Naive thymus-derived CD4-positive, alpha-beta T cell (primary cell): ENCODE data around the gene CKB. TPM values are rescaled to one million over a fixed set of nuclear protein-coding genes. Genes with fewer than 3 reads are reported as not detected.

Experiments
- ATAC-seq: fragments of 150-1000 bp; cut with Tn5 transposase; 2 replicates; pipeline ENCODE4 v1.10.0; 2021; ENCODE audit warnings: mild to moderate bottlenecking, moderate library complexity
- CTCF ChIA-PET: fragments of 350-600 bp; sonication (Branson Sonifier 250); formaldehyde crosslinking; loops from one replicate; lab custom pipeline; 2021; ENCODE audit warnings: antibody characterized with exemption; lab: Charles Lee
- POLR2A ChIA-PET: fragments of 350-600 bp; sonication (Branson Sonifier 250); formaldehyde crosslinking; loops from one replicate; lab custom pipeline; 2021; ENCODE audit warnings: antibody characterized with exemption, inconsistent platforms; lab: Charles Lee
- DNase-seq, 9 donors: peaks; one replicate each; pipeline versions ENCODE4 v3.0.0 to v3.0.0-alpha.2; 2020 to 2022; ENCODE audit warnings: mixed read lengths in 1 of 9
- H3K27ac ChIP-seq: one replicate; pipeline ENCODE4 v1.7.0; 2013; ENCODE audit warnings: mild to moderate bottlenecking, low read depth, low read length, moderate library complexity
- H3K27me3 ChIP-seq, 2 donors: one replicate each; pipeline ENCODE4 v1.7.0; 2013; ENCODE audit warnings: low read length in 2 of 2, mild to moderate bottlenecking in 2 of 2, moderate library complexity in 2 of 2; ENCODE audit not compliant: control insufficient read depth in 2 of 2, insufficient read depth in 2 of 2
- H3K36me3 ChIP-seq, 3 experiments: 1 replicate in 2 of 3; 2 replicates in 1 of 3; pipeline ENCODE4 v1.7.0; 2013; ENCODE audit warnings: low read length in 3 of 3, mild to moderate bottlenecking in 3 of 3, moderate library complexity in 1 of 3; ENCODE audit not compliant: insufficient read depth in 3 of 3, control insufficient read depth in 2 of 3
- H3K4me1 ChIP-seq, 2 donors: one replicate each; pipeline ENCODE4 v1.7.0; 2013; ENCODE audit warnings: low read length in 2 of 2, mild to moderate bottlenecking in 2 of 2, moderate library complexity in 1 of 2; ENCODE audit not compliant: control insufficient read depth in 2 of 2, insufficient read depth in 2 of 2
- H3K4me3 ChIP-seq: 2 replicates; pipeline ENCODE4 v1.7.0; 2013; ENCODE audit warnings: mild to moderate bottlenecking, low read length
- H3K9me3 ChIP-seq, 3 experiments: 1 replicate in 2 of 3; 2 replicates in 1 of 3; pipeline ENCODE4 v1.7.0; 2013; ENCODE audit warnings: low read length in 3 of 3; ENCODE audit not compliant: control insufficient read depth in 2 of 3
- H3K27ac Mint-ChIP-seq, 9 donors: one replicate each; pipeline ENCODE4 v1.8.0; 2020 to 2022; ENCODE audit warnings: mixed read lengths in 9 of 9, mild to moderate bottlenecking in 8 of 9, moderate library complexity in 5 of 9, inconsistent platforms in 2 of 9
- H3K27me3 Mint-ChIP-seq, 5 donors: one replicate each; pipeline ENCODE4 v1.8.0; 2021 to 2022; ENCODE audit warnings: mixed read lengths in 5 of 5, mild to moderate bottlenecking in 1 of 5
- H3K36me3 Mint-ChIP-seq, 5 donors: one replicate each; pipeline ENCODE4 v1.8.0; 2020 to 2022; ENCODE audit warnings: mixed read lengths in 5 of 5, mild to moderate bottlenecking in 3 of 5, inconsistent platforms in 1 of 5
- H3K4me1 Mint-ChIP-seq, 7 donors: one replicate each; pipeline ENCODE4 v1.8.0; 2020 to 2022; ENCODE audit warnings: mixed read lengths in 7 of 7, mild to moderate bottlenecking in 3 of 7, inconsistent platforms in 1 of 7
- H3K4me3 Mint-ChIP-seq, 10 donors: one replicate each; pipeline ENCODE4 v1.8.0; 2020 to 2022; ENCODE audit warnings: mild to moderate bottlenecking in 10 of 10, mixed read lengths in 10 of 10, moderate library complexity in 6 of 10, inconsistent platforms in 2 of 10
- H3K9me3 Mint-ChIP-seq, 11 donors: one replicate each; pipeline ENCODE4 v1.8.0; 2020 to 2022; ENCODE audit warnings: mixed read lengths in 11 of 11, mild to moderate bottlenecking in 4 of 11, inconsistent platforms in 1 of 11, moderate library complexity in 1 of 11
- intact Hi-C, 2 donors: fragments of 100-400 bp; cut with micrococcal nuclease; formaldehyde crosslinking; loops; one replicate each; pipeline ENCODE4 v1.15.1; 2023
- polyA plus RNA-seq, 2 donors: library from polyadenylated mRNA; unstranded; fragments of 300-500 nt; fragmentation: Illumina TruSeq; gene quantifications; one replicate each; pipeline ENCODE4 v1.2.3, GENCODE V29; 2021
- total RNA-seq, 6 experiments: library from RNA in 5 of 6; stranded (reverse) in 5 of 6; gene quantifications; 1 replicate in 5 of 6; 2 replicates in 1 of 6; pipeline ENCODE4 v1.2.3 and lab custom pipeline; 2021 to 2026

CKB gene
- total and polyA plus RNA-seq, 7 experiments from 2014 or later: 0.40 to 19.8 (median 2.2) TPM; not detected in 1

- Mint-ChIP-seq H3K36me3 (peaks cover 0 to 4% (median 0%) of the 10 kb centered on the region in 5 donors), H3K27me3 (no peaks in the 10 kb centered on the region), H3K27ac (no peak overlapping the region), H3K9me3 (no peaks in the 10 kb centered on the region), H3K4me3 (no peak overlapping the region), H3K4me1 (peaks cover 0 to 4% (median 0%) of the 10 kb centered on the region in 7 donors)
- Histone ChIP-seq H3K36me3 (peaks cover 0 to 2% (median 0%) of the 10 kb centered on the region in 3 experiments), H3K27me3 (no peaks in the 10 kb centered on the region), H3K4me3 (no peak overlapping the region), H3K4me1 (no peaks in the 10 kb centered on the region), H3K27ac (no peak overlapping the region), H3K9me3 (no peaks in the 10 kb centered on the region)
- no peak for ATAC-seq
- intact Hi-C loops: no loop called here
- no peak for DNase-seq
- ChIA-PET POLR2A (no interaction called here), CTCF (interaction anchor here (0.5 to 2.5 kb wide), 8 partner anchors 18 to 410 kb away, joined by 3 to 12 read pairs (median 4); partner anchors contain the start of gene TRMT61A)
Measured at GRCh38 chr14:103547455-103547940, 24.9 kb upstream of the CKB start.

GRCh38 chr14:103546652-103547454, 24.2 kb upstream of the CKB start:
- CTCF ChIA-PET: interaction anchor here (0.5 to 2.5 kb wide), 11 partner anchors 17 to 411 kb away, joined by 3 to 12 read pairs (median 4); partner anchors contain the start of gene TRMT61A
- ATAC-seq: peak; percentile 77

GRCh38 chr14:103545915-103546651, 23.5 kb upstream of the CKB start:
- no peaks in the 10 kb centered on the region for H3K9me3 Mint-ChIP-seq
- ChIA-PET POLR2A (no interaction called here), CTCF (interaction anchor here (0.5 to 2.5 kb wide), 6 partner anchors 17 to 79 kb away, joined by 3 to 12 read pairs (median 4); partner anchors contain the start of gene TRMT61A)
- no peak overlapping the region for H3K4me3 ChIP-seq
- intact Hi-C loops: loop anchor here (1.0 kb wide), 2 partner anchors 28 to 46 kb away; no protein-coding TSS in a partner anchor
- H3K4me3 Mint-ChIP-seq: no peak overlapping the region
- no peak overlapping the region for H3K27ac ChIP-seq
- ATAC-seq: no peak
- no peaks in the 10 kb centered on the region for H3K27me3 ChIP-seq
- H3K36me3 Mint-ChIP-seq: no peaks in the 10 kb centered on the region
- no peak for DNase-seq
- H3K36me3 ChIP-seq: no peaks in the 10 kb centered on the region
- no peaks in the 10 kb centered on the region for H3K4me1 ChIP-seq
- no peak overlapping the region for H3K27ac Mint-ChIP-seq
- no peaks in the 10 kb centered on the region for H3K9me3 ChIP-seq
- H3K27me3 Mint-ChIP-seq: no peaks in the 10 kb centered on the region
- H3K4me1 Mint-ChIP-seq: peaks cover 0 to 2% (median 0%) of the 10 kb centered on the region in 7 donors

More at GRCh38 chr14:103546652-103547454, 24.2 kb upstream of the CKB start:
- Histone ChIP-seq H3K9me3 (no peaks in the 10 kb centered on the region), H3K27me3 (no peaks in the 10 kb centered on the region), H3K27ac (no peak overlapping the region), H3K4me3 (no peak overlapping the region), H3K4me1 (no peaks in the 10 kb centered on the region), H3K36me3 (no peaks in the 10 kb centered on the region)
- Mint-ChIP-seq H3K27ac (no peak overlapping the region), H3K27me3 (no peaks in the 10 kb centered on the region), H3K4me3 (no peak overlapping the region), H3K9me3 (no peaks in the 10 kb centered on the region), H3K36me3 (peaks cover 0 to 4% (median 0%) of the 10 kb centered on the region in 5 donors), H3K4me1 (peaks cover 0 to 5% (median 0%) of the 10 kb centered on the region in 7 donors)
- peak; percentile 53 to 83 (median 70) for DNase-seq
- POLR2A ChIA-PET: no interaction called here
- intact Hi-C loops: loop anchor here (1.0 kb wide), 2 partner anchors 29 to 47 kb away; no protein-coding TSS in a partner anchor

- no peaks in the 10 kb centered on the region for H3K4me1 ChIP-seq
- ATAC-seq (no peak), DNase-seq (no peak)
- POLR2A ChIA-PET: no interaction called here
- H3K36me3 ChIP-seq: no peaks in the 10 kb centered on the region
- H3K27me3 ChIP-seq: no peaks in the 10 kb centered on the region
- H3K27ac ChIP-seq: no peak overlapping the region
- CTCF ChIA-PET: interaction anchor here (0.9 to 2.5 kb wide), 3 partner anchors 16 to 42 kb away, joined by 4 to 12 read pairs (median 5); partner anchors contain the start of gene TRMT61A
- no peak overlapping the region for H3K4me3 ChIP-seq
- no peak overlapping the region for H3K27ac Mint-ChIP-seq
- H3K36me3 Mint-ChIP-seq: no peaks in the 10 kb centered on the region
- H3K4me3 Mint-ChIP-seq: no peak overlapping the region
- no peaks in the 10 kb centered on the region for H3K9me3 ChIP-seq
- no peaks in the 10 kb centered on the region for H3K9me3 Mint-ChIP-seq
- intact Hi-C loops: no loop called here
- peaks cover 0 to 2% (median 0%) of the 10 kb centered on the region in 7 donors for H3K4me1 Mint-ChIP-seq
- H3K27me3 Mint-ChIP-seq: no peaks in the 10 kb centered on the region
Measured at GRCh38 chr14:103545219-103545914, 22.7 kb upstream of the CKB start.

GRCh38 chr14:103544388-103545218, 22.0 kb upstream of the CKB start:
- intact Hi-C loops: no loop called here
- POLR2A ChIA-PET: no interaction called here
- Mint-ChIP-seq H3K27ac (peak overlapping the region in 1 of 9 donors; percentile 31), H3K27me3 (no peaks in the 10 kb centered on the region), H3K36me3 (no peaks in the 10 kb centered on the region), H3K4me3 (no peak overlapping the region), H3K9me3 (no peaks in the 10 kb centered on the region), H3K4me1 (peaks cover 0 to 2% (median 0%) of the 10 kb centered on the region in 7 donors)
- no peaks in the 10 kb centered on the region for H3K9me3 ChIP-seq
- no peaks in the 10 kb centered on the region for H3K36me3 ChIP-seq
- no peak overlapping the region for H3K4me3 ChIP-seq
- no peaks in the 10 kb centered on the region for H3K27me3 ChIP-seq
- no peaks in the 10 kb centered on the region for H3K4me1 ChIP-seq
- H3K27ac ChIP-seq: no peak overlapping the region
- no peak for DNase-seq
- no peak for ATAC-seq
- CTCF ChIA-PET: no interaction called here
